ENCODE results near the gene CDH13. TPM values are rescaled to one million over a fixed set of nuclear protein-coding genes. Genes with fewer than 3 reads are reported as not detected.

Gene CDH13
- total and polyA plus RNA-seq, 9 donors, result 1.9 to 34.2 (median 4.8) TPM

DNA sequence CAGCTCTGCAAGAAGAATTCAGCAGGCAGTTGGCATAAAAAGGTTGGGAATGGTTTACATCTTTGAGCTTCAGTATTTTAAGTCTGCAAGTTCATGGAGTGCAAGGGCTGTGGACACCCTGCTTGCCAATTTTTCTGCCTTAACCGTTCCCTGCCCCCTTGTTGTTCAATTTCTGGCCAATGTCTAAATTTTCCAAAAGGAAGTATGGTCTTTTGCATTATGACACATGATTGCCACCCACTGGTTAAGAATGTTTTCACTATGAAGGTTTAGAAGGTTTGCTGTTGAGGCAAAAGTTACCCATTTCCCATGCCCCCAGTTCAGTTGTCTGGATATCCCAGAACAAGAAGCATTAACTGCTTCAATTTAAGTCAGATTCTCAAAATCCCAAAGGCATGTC, 441.9 kb downstream of the CDH13 start:
- no peaks in the 10 kb centered on the region for H3K9me3 ChIP-seq
- DNase-seq, result no peak
- H3K36me3 ChIP-seq, result no peaks in the 10 kb centered on the region
- TF ChIP-seq CTCF (IDR thresholded peaks at IDR 0.05) (no peak), EP300 (IDR thresholded peaks at IDR 0.05) (no peak)
- H3K4me3 ChIP-seq, result no peak overlapping the region
- intact Hi-C loops (cut with DNase I), result no loop called here
- H3K27me3 ChIP-seq, result no peaks in the 10 kb centered on the region
- 9 to 18% (median 9%) methylated on average over 1 of the region's 1 CpG for WGBS, 3 donors
- no peak overlapping the region for H3K27ac ChIP-seq
- no peaks in the 10 kb centered on the region for H3K4me1 ChIP-seq (ENCODE audit: insufficient read depth)

DNA sequence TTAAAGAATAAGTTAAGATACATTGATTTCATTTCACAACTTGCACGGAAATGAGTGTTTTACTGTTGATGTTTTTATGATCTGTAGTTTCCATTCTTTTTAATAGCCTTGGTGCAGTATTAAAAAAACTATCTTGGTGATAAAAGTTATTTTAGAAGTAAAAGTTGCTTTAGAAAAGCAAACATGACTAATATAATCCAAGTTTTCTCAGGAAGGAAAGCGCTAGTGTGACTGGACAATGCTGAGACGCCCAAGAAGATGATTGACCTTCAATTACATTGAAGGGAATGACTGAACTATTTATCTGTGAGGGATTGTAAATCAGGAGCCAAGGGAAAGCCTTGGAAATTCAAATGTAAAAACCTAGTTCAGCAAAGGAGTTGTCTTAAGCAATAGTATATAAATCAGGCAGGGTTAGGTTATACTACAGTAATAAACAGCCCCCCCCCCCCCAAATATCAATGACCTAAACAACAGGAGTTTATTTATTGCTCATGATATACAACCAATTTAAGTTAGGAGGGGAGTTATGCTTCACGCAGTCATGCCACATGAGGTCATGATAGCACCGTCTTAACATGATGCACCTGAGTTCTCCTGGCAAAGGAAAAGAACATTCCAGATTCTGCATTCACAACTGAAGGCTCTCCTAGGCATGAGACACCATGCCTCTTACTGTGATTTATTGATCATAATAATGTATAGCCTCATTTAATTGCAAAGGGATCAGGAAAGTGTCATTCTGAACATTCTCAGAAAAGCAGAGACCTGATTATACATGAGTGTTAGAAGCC, 443.8 kb downstream of the CDH13 start:
- TF ChIP-seq POLR2A (IDR thresholded peaks at IDR 0.05), result no peak
- TF ChIP-seq EP300 (IDR thresholded peaks at IDR 0.05), result no peak
- TF ChIP-seq CTCF (IDR thresholded peaks at IDR 0.05), result no peak
- H3K4me1 ChIP-seq (ENCODE audit: insufficient read depth), result no peaks in the 10 kb centered on the region
- intact Hi-C loops (cut with DNase I), result no loop called here
- H3K27ac ChIP-seq, result no peak overlapping the region
- no peaks in the 10 kb centered on the region for H3K9me3 ChIP-seq
- no peaks in the 10 kb centered on the region for H3K36me3 ChIP-seq
- DNase-seq, result no peak
- 7 to 20% (median 7%) methylated on average over 5 of the region's 5 CpGs for WGBS, 3 donors
- no peak overlapping the region for H3K4me3 ChIP-seq
- H3K27me3 ChIP-seq, result no peaks in the 10 kb centered on the region

DNA sequence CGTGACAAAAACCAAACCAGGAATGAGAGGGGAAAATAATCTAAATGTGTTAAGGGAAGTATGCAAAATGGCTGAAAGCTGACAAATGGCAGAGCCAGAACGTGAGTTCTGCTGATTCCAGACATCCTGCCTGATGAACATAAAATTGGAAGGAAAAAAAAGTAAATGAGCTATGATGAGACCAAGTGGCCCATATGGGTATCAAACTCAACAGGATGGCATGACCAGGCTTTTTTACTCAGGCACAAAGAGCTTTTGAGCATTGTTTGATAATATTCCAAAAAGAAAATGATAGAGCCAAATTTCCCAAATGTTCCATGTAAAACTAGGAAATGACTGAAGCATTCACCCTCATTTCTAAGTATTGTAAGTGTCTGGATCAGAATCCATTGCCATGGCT, 449.2 kb downstream of the CDH13 start:
- TF ChIP-seq EP300 (IDR thresholded peaks at IDR 0.05) (no peak), POLR2A (IDR thresholded peaks at IDR 0.05) (no peak), CTCF (IDR thresholded peaks at IDR 0.05) (no peak)
- intact Hi-C loops (cut with DNase I), result no loop called here
- 32 to 45% (median 45%) methylated on average over 2 of the region's 2 CpGs for WGBS, 3 donors

DNA sequence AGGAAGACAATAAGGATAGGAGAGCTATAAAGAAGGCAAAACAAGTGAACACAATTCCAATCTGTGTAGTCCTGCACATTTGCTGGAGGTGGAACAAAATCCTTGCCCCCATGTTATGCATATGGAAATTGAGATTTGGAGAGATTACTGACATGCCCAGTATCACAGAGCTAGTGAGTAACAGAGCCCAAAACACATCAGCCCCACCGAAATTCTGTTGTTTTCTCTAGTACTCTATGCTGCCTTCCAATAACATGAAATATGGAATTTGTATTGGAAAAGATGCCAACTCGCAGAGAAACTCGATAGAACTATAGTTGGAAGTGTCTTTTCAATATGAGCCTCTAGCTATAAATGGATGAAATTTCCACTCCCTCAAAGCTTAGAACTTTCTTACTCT, 456.6 kb downstream of the CDH13 start:
- Histone ChIP-seq H3K9me3 (no peaks in the 10 kb centered on the region), H3K36me3 (no peaks in the 10 kb centered on the region), H3K4me1 (ENCODE audit: insufficient read depth) (no peaks in the 10 kb centered on the region), H3K27ac (no peak overlapping the region), H3K4me3 (no peak overlapping the region), H3K27me3 (no peaks in the 10 kb centered on the region)
- no peak for TF ChIP-seq EP300 (IDR thresholded peaks at IDR 0.05)
- TF ChIP-seq POLR2A (IDR thresholded peaks at IDR 0.05), result no peak
- intact Hi-C loops (cut with DNase I), result no loop called here
- no peak for DNase-seq
- 70 to 80% (median 74%) methylated on average over 3 of the region's 3 CpGs for WGBS, 3 donors

More for the DNA sequence above, 449.2 kb downstream of the CDH13 start:
- no peaks in the 10 kb centered on the region for H3K9me3 ChIP-seq
- DNase-seq, result no peak
- H3K27ac ChIP-seq, result no peak overlapping the region
- H3K36me3 ChIP-seq, result no peaks in the 10 kb centered on the region
- H3K27me3 ChIP-seq, result no peaks in the 10 kb centered on the region
- H3K4me3 ChIP-seq, result no peak overlapping the region
- no peaks in the 10 kb centered on the region for H3K4me1 ChIP-seq (ENCODE audit: insufficient read depth)

- Histone ChIP-seq H3K27ac (no peak overlapping the region), H3K27me3 (no peaks in the 10 kb centered on the region), H3K4me1 (ENCODE audit: insufficient read depth) (no peaks in the 10 kb centered on the region), H3K9me3 (no peaks in the 10 kb centered on the region), H3K36me3 (no peaks in the 10 kb centered on the region), H3K4me3 (no peak overlapping the region)
- intact Hi-C loops (cut with DNase I), result no loop called here
- WGBS, 3 donors, result 46 to 61% (median 57%) methylated on average over 3 of the region's 3 CpGs
- TF ChIP-seq CTCF (IDR thresholded peaks at IDR 0.05) (no peak), EP300 (IDR thresholded peaks at IDR 0.05) (no peak)
- DNase-seq, result no peak
Measured at GRCh38 chr16:83085660-83086059, 458.9 kb downstream of the CDH13 start.
